ENCODE data around the gene ANKRD33B. TPM values are rescaled to one million over a fixed set of nuclear protein-coding genes. Genes with fewer than 3 reads are reported as not detected.

ANKRD33B gene
- total RNA-seq, 1 donor from 2014 or later: 2.9 TPM

- intact Hi-C loops (cut with DNase I): no loop called here
- ATAC-seq (ENCODE audit: poor library complexity) (no peak), DNase-seq (no peak)
These were observed 12.1 kb upstream of the ANKRD33B start for GRCh38 chr5:10551782-10552138.

- intact Hi-C loops (cut with DNase I): no loop called here
- ATAC-seq (ENCODE audit: poor library complexity) (no peak), DNase-seq (no peak)
These were observed 11.4 kb upstream of the ANKRD33B start for GRCh38 chr5:10552183-10553143.

GRCh38 chr5:10553476-10553875 lies 10.4 kb upstream of the ANKRD33B start:
- intact Hi-C loops (cut with DNase I): no loop called here
- no peak for DNase-seq

GRCh38 chr5:10555277-10555684 lies 8.6 kb upstream of the ANKRD33B start:
- intact Hi-C loops (cut with DNase I): no loop called here
- ATAC-seq (ENCODE audit: poor library complexity) (no peak), DNase-seq (no peak)

More at GRCh38 chr5:10553476-10553875, 10.4 kb upstream of the ANKRD33B start:
- no peak for ATAC-seq (ENCODE audit: poor library complexity)

DNA sequence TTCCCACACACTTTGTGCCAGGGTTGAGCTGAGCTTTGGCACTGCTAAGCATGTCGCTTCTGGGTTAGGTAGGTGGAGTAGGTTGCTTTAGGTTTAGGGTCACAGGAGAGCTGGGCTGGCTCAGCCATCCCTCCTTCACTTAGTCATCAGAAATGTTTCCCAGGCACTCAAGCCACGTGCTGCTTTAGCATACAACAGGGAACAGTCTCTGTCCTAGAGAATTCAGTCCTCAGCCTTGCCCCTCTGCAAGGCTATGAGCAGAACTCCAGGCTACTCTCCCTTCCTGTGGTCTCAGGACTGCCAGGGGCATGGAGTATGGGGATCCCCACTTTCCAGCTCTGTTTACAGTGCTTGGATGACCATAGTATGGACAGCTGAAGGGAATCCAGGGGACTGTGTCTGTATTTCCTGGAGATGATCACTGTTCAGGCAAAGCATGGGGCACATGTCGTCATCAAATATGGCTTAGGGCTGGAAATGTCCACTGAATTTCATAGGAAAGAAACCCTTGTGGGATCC lies 7.5 kb upstream of the ANKRD33B start:
- ATAC-seq (ENCODE audit: poor library complexity) (peak; percentile 20), DNase-seq (no peak)
- intact Hi-C loops (cut with DNase I): no loop called here

- ATAC-seq (ENCODE audit: poor library complexity) (no peak), DNase-seq (no peak)
- intact Hi-C loops (cut with DNase I): no loop called here
These were observed 6.8 kb upstream of the ANKRD33B start for GRCh38 chr5:10556893-10557746.

- DNase-seq: no peak
- no peak for ATAC-seq (ENCODE audit: poor library complexity)
- intact Hi-C loops (cut with DNase I): no loop called here
These were observed 4.7 kb upstream of the ANKRD33B start for GRCh38 chr5:10559151-10559550.

DNA sequence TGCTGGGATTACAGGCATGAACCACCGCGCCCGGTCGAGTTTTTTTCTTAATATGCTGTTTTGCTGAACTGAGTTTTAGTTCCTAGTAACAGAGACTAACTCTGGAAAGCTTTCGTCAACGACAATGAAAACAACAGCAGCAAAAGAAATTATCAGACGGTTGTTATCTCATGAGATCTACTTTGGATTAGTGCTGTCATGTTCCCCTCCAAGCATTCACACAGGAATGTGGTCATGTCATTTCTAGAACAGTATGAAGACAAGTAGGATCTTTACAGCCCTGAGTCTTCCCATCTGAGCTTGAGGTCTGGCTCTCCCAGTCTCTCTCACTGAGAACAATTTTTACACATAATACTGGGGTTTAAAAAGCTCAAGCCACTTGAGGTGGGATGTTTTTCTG lies 4.0 kb upstream of the ANKRD33B start:
- intact Hi-C loops (cut with DNase I): loop anchor here (5.0 kb wide), 2 partner anchors 47 to 98 kb away; no protein-coding TSS in a partner anchor

DNA sequence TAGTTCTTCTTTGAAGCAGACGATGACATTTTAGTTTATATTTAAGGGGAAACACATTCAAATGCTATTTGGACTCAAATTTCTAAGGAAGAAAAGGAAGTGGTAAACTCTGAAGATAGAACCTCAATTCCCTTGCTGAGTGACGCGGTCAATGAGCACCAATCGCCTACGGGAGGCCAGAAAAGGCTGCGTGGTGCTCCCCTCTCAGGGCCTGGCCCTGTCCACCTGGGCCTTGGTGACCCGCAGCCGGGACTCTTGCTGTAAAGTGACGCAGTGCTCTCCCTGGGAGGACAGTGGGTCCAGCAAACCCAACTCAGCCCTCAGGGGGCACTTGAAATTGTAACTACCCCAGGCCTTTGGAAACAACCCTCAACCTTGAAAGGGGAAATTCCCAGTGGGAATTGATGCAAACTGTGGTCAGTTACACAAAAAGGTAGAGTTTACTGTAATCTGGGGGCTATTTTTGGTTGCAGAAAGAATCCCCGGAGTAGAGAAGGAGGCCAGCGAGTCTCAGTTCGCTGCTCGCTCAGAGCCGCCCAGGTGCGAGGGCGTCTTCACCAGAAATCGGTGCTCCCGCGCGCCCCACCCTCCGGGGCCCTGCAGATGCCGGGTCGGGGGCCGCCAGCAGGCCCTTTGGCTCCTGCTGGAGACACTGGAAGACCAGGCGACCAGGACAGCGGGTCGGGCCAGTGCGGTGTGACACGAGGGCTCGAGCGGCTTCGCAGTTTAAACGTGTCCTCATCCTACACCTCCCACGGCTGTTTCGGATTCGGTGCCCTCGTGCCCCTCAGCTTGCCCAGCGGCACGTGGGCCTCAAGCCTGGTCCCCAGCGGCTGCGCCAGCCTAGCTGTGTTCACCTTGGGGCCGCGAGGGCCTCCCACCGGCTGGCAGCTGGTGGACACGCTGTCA lies 1.4 kb upstream of the ANKRD33B start:
- ATAC-seq (ENCODE audit: poor library complexity): no peak
- no peak for DNase-seq
- intact Hi-C loops (cut with DNase I): loop anchor here (5.0 kb wide), 2 partner anchors 45 to 100 kb away; no protein-coding TSS in a partner anchor

More for the DNA sequence above, 4.0 kb upstream of the ANKRD33B start:
- ATAC-seq (ENCODE audit: poor library complexity): no peak
- no peak for DNase-seq

DNA sequence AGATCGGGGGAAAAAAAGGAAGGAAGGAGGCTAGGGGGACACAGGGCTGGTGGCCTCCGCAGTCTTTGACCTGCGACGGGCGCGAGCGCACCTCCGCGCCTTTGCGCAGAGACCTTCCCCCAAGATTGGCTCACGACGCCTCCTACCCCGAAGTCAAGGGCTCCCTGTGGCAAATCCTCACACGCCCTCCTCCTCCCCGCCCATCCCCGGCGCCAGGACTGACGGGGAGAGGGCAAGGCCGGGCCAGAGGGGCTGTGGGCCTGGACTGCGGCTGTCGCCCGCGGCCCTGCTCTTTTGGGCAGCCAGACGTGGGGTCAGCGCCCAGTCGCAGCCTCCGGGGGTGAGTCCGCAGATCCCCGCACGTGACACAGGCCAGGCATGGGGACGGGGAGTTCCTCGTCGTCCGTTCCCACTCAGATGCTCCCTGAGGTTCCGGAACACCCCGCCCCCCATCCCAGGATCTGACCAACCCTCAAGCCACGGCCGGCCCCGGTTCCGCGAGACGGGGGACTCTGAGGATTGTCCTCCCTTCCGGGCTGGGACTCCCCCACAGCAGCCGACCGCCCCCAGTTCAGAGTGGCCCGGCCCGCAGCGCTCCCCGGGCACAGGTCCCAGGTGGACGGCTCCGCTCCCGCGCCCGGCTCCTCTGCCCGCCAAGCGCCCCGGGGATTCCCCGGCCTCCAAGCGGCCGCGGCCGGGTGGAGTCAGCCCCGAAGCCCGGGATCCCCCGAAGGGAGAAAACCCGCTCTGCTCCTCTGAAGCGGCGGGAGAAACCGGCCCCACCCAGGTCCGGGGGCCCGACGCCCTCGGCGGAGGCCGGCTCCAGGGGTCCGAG lies 543 bp upstream of the ANKRD33B start:
- intact Hi-C loops (cut with DNase I): loop anchor here (5.0 kb wide), 2 partner anchors 44 to 101 kb away; no protein-coding TSS in a partner anchor
- peak; percentile 60 for ATAC-seq (ENCODE audit: poor library complexity)
- peak; percentile 64 for DNase-seq

DNA sequence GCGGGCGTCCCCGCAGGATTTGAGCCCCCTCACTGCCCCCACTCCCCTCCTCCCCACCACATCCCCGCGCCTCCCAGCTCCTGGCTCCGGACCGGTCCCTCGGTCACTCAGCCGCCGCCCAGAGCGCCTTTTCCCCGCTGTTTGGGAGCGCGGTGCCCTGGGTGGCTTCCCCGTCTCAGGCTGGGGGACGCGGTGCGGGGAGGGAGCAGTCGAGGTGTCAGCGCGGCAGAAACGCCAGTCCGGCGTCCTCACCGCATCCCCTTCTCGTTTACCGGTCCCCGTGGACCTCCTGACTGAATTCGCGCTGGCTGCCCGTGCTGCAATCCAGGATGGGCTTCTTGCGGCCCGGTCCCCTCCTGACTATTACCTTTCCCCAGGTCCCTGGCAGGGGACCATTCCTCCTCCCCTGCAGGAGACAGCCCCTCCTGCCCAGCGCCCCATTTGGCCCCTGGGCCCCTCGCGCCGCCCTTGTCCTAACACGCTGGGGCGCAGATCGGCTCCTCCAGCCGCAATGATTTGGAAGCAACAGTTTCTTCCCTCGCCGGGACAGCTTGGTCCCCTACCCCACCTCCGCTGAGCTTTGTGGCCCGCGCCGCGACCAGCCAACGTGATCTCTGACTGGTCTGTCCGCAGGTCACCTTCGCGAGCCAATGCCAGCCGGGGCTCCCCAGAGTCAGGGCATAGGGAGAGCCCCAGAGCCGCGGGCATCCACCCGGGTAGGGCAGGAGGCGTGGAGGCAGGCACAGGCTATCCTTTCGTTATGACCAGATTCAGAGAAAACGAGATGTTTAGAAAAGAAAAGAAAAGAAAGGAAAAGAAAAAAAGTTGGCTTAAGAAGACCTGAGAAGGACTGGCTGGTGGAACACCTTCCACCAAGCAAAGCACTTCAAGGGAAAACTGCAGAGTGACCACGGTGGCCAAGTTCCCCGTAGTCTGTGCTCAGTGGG lies 1.2 kb downstream of the ANKRD33B start:
- DNase-seq (peak; percentile 65), ATAC-seq (ENCODE audit: poor library complexity) (peak; percentile 33)
- intact Hi-C loops (cut with DNase I): loop anchor here (5.0 kb wide), 2 partner anchors 42 to 103 kb away; no protein-coding TSS in a partner anchor

- DNase-seq: no peak
- no peak for ATAC-seq (ENCODE audit: poor library complexity)
- intact Hi-C loops (cut with DNase I): no loop called here
These were observed 2.1 kb downstream of the ANKRD33B start for GRCh38 chr5:10565785-10566542.

DNA sequence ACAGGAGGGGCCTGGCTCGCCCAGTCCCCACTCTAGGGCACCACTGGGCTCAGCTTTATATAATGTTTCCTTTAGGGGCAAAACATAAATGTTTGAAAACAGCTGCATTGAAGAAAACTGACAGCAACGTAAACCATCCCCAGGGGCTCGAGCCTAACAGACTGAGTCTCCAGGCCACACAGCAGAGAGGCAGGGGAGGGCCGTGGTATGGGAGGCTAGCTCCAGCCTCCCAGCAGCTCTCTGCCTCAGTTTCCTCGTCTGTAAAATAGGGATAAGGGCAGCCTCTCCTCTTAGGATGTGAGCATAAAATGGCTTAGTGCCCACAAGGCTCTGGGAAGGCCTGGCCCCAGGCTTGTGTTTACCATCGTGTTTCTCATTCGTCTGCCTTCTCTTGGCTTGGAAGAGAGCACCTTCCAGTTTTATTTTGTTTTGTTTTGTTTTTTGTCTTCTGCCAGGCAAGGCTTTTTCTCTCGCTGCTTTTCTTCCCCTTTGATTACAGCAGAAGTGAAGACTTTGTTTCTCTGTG lies 2.7 kb downstream of the ANKRD33B start:
- DNase-seq (no peak), ATAC-seq (ENCODE audit: poor library complexity) (no peak)
- intact Hi-C loops (cut with DNase I): no loop called here

DNA sequence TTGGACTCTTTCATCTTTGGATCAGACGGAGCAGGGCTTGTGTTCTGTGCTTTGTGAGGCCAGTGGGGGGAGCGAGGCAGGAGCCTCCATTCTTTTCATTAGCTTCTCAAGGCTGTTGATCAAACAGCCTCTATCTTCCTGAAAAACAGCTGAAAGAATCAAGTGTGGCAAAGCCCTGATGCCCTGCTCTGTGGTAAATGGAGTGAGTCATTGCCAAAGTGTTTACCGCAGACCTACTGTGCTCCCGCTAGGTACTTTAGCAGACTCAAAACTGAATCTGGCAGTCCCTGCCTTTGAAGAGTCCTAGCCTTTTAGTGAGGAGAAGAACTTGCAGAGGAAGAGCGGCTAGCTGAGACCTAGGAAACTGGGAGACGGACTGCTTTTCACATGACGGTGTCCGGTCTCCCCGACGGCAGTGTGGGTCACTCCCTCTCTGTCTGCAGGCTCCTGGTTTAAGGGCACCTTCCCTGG lies 3.3 kb downstream of the ANKRD33B start:
- DNase-seq: no peak
- no peak for ATAC-seq (ENCODE audit: poor library complexity)
- intact Hi-C loops (cut with DNase I): no loop called here

DNA sequence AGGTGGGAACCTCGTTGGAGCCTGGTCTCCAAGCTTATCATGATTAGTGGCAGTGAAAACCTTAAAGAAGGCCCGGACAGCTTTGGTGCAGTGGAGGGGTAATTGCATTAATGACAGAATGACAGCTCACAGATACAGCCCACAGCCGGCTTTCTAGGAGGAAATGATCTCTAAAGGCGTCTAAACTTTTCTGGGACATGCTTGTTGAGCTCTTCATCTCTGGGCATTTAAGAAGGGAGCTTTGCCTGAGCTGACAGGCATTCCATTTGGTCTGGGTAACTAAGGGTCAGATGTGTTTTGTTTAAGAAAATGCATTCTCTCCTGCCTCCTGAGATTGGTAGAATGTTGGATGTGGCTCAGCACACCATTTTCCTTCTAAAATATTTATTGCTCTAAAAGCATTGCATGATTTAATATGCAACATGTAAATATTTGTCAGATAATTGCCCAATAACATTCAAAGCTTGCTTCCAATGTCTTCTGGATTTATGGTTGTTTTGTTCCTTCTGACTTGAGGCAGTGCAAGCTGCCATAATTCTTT lies 4.0 kb downstream of the ANKRD33B start:
- ATAC-seq (ENCODE audit: poor library complexity) (no peak), DNase-seq (no peak)
- intact Hi-C loops (cut with DNase I): no loop called here
